Activated T-helper 1 cell treated with anti-CD3 and anti-CD28 coated beads, Interleukin-2, amount 50 U/mL, for 16 hours (primary cell): ENCODE results near the gene NPAS3.

Experiments used
- DNase-seq, 2 donors: peaks; one replicate each; pipeline ENCODE4 v3.0.0-alpha.2; 2020; ENCODE audit warnings: low read depth in 1 of 2, low spot score in 1 of 2

Gene NPAS3

GRCh38 chr14:33541171-33541570, 602.5 kb downstream of the NPAS3 start:
- no peak for DNase-seq

DNA sequence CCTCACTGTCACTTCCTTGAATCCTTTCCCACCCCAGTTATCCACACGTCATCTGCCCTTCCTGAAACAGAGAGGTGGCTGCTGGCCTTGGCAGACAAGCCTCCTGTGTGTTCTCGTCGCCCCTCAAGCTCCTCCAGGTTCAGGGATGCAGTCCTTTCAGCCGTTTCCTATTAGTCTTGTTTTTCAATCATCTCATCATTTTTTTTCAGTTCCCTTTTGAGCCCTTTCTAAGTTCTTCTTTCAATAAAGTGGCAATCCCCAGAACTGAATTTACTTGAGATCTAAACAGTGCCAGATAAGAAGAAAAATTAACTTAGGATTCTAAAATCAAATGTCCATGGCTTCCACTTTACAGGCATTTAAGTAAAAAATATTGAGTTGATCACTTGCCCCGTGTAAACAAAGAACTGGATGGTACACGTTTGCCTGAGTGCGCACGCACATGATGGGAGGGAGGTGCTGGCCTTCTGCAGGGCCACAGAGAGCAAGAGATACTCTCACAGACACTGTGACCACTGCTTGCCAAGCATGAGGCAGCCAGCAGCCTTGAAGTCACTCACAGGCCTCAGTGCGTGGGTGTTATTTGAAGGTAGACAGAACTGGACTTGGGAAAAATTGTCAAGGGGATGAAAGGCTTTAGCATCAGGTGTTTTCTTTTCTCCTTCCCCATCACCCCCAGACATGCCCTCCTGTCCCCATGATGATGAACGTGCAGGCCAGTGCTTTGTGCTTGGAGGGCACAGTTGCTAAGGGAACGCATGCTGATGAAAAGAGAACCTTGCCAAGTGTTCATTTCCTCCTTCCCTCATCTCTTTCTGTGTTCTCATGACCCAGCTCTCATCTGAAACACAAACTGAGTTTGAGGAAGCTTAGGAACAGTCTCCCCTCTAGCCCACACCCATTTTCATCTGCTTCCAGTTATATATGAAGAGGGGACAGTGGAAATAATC, 603.9 kb downstream of the NPAS3 start:
- DNase-seq = no peak

DNA sequence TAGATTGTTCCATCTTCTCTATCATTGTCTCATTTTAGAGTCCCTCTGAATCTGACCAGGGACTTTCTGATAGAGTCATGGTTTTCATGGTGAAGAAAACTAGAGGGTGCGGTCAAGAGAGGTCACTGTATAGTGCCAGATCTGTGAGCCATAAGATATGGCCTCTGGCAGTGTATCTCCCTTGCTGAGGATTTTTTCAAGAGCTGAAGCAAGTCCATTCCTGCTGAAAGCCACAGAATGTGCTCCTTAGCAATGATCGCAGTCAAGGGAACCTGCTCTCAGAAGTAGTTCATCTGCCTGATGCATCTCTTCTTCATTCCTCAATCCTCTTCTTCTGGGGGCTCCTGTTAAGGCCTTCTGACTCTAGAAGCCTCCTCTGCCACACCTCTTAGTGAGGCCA, 607.0 kb downstream of the NPAS3 start:
- DNase-seq = no peak

DNA sequence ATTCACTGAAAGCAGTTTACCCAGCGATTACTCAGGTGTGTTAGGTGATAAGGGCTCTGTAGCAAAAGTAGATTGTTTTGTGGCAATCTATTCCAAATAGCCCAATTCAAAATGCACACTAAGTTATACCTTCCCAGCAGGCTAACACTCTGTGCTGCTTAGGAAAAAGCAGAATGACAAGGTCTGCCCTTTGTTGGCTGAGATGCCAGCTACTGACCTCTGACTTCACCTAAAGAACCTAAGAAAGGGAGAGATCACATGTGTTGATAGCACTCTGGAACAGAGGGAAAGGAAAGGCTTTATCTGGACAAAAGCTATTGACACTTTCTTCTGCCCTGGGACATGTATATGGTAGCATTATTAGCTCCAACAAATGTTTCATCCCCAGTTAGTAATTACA, 609.9 kb downstream of the NPAS3 start:
- no peak for DNase-seq

DNA sequence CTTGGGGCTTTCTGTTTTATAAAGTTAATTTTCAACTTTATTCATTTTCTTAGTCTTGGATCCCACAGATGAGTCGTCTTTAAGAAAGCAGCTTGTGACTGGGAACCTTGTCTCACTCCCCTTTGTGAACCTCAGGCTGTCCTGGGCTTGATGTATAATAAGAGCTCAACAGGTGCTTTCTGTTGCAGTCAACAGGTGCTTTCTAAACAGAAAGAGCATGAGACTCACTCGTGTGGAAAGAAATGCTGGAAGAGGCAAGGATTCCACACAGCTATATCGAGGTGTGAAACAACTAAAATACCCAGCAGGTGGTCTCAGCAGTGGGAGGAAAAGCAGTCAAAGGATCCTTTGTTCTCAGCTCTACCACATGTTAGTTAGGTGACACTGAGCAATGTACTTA, 613.3 kb downstream of the NPAS3 start:
- DNase-seq = no peak

DNA sequence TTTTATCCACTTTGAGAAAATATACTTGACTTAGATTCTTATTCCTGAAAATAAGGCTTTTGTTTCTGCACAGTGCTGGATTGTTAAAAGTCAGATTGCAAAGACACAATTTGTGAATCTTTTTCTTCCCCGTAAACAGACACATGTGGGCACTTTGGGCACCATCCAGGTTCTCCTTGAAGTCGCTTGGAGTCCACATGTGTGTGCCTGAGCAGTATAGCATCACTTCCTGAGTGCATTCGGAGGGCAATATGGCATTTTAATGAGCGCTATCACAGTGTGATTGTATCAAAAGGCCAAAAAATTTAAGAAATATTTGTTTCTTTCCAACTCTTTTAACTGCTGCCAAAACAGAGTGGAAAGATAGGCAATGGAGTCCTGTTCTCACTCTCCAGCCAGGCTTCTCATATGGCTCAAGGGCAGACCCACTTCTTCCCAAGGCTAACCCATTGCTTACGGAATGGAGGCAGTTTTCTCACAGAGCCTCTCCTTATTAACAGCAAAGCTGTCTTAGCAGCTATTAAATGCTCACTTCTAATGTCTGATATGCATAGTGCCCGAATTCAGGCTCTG, 615.1 kb downstream of the NPAS3 start:
- no peak for DNase-seq

DNA sequence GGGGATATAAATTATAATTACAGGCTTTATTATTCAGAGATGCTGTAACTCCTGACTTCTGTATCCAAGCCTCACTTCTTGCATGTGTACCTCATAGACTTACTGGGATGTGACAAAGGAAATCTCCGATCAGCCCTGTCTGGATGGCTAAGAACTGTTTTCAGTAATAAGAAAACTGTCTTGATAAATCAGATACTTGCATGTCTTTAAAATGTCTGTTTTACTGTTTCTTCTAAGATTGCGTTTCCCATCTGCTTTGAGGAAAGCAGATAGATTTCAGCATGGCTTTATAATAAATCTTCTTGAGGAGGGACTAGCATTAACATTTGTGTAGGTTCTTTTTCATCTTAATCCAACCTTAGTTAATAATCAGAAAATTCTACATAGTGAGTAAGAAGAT, 616.3 kb downstream of the NPAS3 start:
- DNase-seq = no peak

DNA sequence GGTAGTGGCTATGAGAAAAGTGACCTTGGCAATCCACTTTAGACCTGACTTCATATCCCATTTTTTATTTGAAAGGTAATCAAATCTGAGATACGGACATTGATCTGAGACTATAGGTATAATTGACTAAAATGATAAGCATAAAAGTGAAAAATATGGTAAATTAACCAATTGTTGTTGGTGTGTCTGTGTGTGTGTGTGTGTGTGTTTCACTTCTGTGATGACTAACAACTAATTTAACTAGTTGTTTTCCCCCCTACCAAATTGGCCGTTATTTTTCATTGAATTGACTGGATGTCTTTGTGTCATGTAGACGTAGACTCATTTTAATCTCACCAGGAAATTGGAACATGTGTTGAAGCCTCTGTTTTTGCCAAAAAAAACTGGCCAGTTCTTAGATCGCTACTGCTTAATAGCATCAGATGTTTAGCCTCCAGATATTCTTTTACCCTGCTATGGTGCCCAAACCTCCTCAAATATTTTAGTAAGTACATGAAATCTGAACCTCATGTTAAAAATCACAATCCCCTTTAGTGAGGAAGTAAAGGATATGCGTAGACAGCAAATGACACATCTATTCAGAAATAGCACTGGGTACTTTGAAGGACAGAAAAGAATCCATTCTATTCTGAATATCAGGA, 617.2 kb downstream of the NPAS3 start:
- no peak for DNase-seq

DNA sequence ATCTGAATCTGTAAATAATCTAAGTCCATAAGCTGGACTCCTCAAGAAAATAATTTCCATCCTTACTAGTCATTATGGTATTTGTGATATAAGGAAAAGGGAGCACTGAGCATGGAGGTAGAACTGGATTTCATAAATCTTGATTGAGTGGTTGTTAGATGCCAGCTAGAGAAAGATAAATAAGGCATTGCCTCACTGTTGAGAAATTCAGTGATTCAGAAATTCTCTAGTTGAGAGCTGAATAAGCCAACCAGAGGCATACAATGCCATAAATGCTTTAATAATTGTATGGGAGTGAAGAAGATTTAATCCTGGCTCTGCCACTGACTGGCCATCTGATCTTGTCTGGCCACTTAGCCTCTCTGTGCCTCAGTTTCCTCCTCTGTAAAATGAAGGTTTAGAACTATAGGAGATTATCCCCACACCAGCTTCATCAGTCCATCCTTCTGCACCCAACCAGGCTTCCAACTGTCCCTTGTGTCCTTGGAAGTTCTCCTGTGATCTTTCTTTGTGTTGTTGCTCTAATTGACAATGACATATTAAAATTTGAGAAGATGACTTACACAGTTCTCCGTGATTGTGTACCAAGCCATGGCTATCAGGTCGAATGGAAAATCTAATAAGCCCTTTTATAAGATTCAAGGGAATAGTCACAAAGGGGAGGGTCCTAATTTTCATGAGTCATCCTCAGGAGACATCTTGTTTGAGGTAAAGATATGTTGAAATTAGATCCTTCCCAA, 617.9 kb downstream of the NPAS3 start:
- DNase-seq = no peak

DNA sequence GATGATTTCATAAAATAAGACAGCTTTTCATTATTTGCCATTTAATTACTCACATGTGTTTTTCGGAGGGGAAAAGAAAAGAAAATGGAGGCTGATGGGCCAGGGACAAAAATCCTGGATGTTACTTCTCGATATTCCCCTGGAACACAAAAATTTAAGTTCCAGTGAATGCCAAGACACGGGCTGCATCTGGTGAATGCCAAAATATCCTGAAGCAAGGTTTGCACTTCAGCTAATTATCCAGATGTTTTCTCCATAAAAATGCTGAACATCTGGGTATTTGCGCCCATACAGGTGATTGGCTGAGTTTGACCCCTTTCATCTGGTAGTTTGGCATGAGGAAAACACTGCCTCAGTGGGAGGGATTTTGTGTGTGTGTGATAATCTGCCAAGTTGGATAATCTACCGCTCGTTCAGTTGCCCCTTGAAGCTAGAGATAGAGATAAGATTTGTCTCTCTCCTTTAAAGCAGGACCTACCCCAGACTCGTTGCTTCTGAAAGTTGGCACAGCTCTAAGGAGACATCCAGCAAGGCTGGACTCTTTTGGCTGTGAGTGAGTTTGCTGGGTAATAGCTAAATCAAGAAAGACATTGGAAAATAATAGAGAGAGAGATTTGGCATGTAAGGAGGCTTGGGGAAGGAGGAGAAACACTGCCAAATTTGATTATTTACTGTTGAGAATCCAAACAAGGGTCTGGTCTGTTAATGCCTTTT, 622.2 kb downstream of the NPAS3 start:
- DNase-seq = no peak

- DNase-seq = no peak
Observed at GRCh38 chr14:33561488-33562175, 623.0 kb downstream of the NPAS3 start.

- no peak for DNase-seq
Observed at GRCh38 chr14:33563191-33563900, 624.7 kb downstream of the NPAS3 start.

DNA sequence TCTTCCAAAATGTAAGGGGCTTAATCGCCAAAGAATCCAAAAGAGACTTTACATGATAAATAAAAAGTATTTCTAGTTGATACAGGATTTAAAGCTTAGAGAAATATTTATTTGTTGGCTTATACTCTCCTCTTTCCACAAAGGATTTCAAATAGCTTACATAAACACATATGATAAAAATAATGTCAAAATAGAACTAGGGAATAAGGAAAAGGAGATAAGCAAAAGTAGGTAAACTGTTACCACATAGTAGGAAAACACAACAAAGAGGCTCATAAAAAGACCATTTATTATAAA, 625.2 kb downstream of the NPAS3 start:
- no peak for DNase-seq

DNA sequence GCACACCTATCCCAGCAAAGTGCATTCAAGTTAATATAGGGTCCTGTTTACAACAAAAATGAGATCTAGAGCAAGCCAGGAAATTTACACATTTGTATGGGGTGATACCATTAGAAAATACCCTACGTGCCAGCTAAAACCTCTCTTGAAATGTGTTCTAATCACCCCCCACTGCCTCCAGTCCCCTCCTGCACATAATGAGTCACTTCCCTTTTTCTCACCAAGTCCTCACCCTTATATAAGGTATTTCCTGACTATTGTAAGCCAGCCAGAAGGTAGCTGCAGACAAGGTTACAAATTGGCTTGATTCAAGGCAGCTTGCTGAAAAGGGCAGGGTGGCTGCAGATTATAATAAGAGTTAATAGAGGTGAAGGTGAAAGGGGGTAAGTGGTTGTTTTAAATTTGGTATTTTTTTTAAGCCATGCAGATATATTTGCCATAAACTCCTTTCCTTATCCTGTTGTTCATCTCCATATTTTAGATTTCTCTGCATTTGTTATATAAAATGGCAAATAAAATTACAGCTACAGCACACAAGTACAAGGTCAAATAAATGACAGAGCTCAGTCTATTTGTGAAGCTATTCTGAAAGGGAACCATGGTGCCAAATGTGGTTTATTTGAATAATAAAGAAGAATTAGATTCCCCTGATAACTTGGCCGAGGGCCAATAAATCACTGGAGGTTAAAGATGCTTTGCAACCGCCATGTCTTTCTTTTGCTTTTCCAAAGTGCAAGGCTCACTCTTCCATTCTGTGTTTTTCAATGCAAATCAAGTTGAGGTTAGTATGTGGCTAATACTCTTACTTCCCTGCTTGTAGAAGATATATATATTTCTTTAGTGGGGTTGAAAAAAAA, 626.3 kb downstream of the NPAS3 start:
- no peak for DNase-seq

GRCh38 chr14:33566082-33566481, 627.4 kb downstream of the NPAS3 start:
- no peak for DNase-seq

- no peak for DNase-seq
Observed at GRCh38 chr14:33567023-33567728, 628.5 kb downstream of the NPAS3 start.

DNA sequence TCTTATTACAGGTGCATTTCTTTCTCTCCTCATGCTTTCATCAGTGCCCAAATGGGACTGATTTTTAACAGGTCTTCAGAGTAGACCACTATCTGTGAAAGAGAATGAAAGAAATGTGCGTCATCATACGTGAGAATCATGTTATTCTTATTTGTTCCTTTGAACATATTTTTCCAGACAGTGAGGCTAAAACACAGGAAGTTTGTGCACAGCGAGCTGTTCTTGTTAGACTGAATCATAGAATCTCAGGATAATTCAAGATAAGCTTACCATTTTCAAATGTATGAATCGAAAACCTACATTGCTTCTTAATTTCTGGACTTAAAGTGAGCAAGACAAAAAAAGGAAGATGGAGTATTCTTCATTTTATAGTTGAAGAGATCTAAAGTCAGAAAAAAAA, 629.1 kb downstream of the NPAS3 start:
- DNase-seq = no peak

- DNase-seq = no peak
Observed at GRCh38 chr14:33568935-33569579, 630.4 kb downstream of the NPAS3 start.
